HCT116 (cell line): ENCODE results near the gene PGGHG.

Experiments
- CTCF ChIP-seq, 3 experiments: fragments of 200-600 bp in 1 of 3; sonication (generic) in 1 of 3; IDR thresholded peaks in 2 of 3; conservative IDR thresholded peaks in 1 of 3; 2 replicates each; pipeline ENCODE4 v1.5.1; 2012 to 2017; ENCODE audit warnings: low read depth in 2 of 3, low read length in 2 of 3, antibody characterized with exemption in 1 of 3, borderline replicate concordance in 1 of 3, control low read depth in 1 of 3, mild to moderate bottlenecking in 1 of 3, mixed read lengths in 1 of 3, mixed run types in 1 of 3, moderate library complexity in 1 of 3; ENCODE audit not compliant: insufficient read depth in 1 of 3
- EZH2 ChIP-seq: fragments of 200-600 bp; sonication (generic); IDR thresholded peaks from 2 replicates; pipeline ENCODE4 v1.6.1; 2017; ENCODE audit warnings: antibody characterized with exemption, mixed run types
- POLR2AphosphoS5 ChIP-seq: IDR thresholded peaks from 2 replicates; pipeline ENCODE4 v1.6.1; 2011; ENCODE audit warnings: mild to moderate bottlenecking, low read depth, low read length, moderate library complexity
- RAD21 ChIP-seq: IDR thresholded peaks from 2 replicates; pipeline ENCODE4 v1.6.1; 2012; ENCODE audit warnings: low read depth, mild to moderate bottlenecking
- REST ChIP-seq: IDR thresholded peaks from 2 replicates; pipeline ENCODE4 v1.6.1; 2012; ENCODE audit warnings: low read depth
- SIN3A ChIP-seq: IDR thresholded peaks from 2 replicates; pipeline ENCODE4 v1.6.1; 2012; ENCODE audit warnings: low read depth
- TCF7L2 ChIP-seq: IDR thresholded peaks from 2 replicates; pipeline ENCODE4 v1.7.0; 2011; ENCODE audit warnings: borderline replicate concordance, inconsistent platforms; ENCODE audit not compliant: insufficient read depth, insufficient read length; ENCODE audit errors: extremely low read depth
- ZBTB33 ChIP-seq: IDR thresholded peaks from 2 replicates; pipeline ENCODE4 v1.6.1; 2011; ENCODE audit warnings: mild to moderate bottlenecking, low read length, moderate library complexity; ENCODE audit not compliant: insufficient replicate concordance; ENCODE audit errors: extremely low read depth

- TF ChIP-seq CTCF (IDR thresholded peaks at IDR 0.05 in 2 of 3, conservative IDR thresholded peaks at IDR 0.05 in 1 of 3; ENCODE audit: borderline replicate concordance in 1 of 3, insufficient read depth in 1 of 3, low read depth in 2 of 3, low read length in 2 of 3) (no peak), EZH2 (no peak), POLR2AphosphoS5 (no peak), SIN3A (no peak), TCF7L2 (no peak), ZBTB33 (no peak), RAD21 (no peak), REST (no peak)
Observed at GRCh38 chr11:272195-272930, 16.6 kb upstream of the PGGHG start.
